Uterine smooth muscle cell (primary cell): ENCODE measurements around the gene COL4A4. TPM values are rescaled to one million over a fixed set of nuclear protein-coding genes. Genes with fewer than 3 reads are reported as not detected.

Experiments used
- total RNA-seq: library from RNA; depleted of rRNA; stranded (reverse); fragments of >200 nt; gene quantifications from 2 replicates; pipeline ENCODE4 v1.2.3, GENCODE V29; 2014

Gene COL4A4
- total RNA-seq: 0.75 and 2.7 TPM in 2 replicates

DNA sequence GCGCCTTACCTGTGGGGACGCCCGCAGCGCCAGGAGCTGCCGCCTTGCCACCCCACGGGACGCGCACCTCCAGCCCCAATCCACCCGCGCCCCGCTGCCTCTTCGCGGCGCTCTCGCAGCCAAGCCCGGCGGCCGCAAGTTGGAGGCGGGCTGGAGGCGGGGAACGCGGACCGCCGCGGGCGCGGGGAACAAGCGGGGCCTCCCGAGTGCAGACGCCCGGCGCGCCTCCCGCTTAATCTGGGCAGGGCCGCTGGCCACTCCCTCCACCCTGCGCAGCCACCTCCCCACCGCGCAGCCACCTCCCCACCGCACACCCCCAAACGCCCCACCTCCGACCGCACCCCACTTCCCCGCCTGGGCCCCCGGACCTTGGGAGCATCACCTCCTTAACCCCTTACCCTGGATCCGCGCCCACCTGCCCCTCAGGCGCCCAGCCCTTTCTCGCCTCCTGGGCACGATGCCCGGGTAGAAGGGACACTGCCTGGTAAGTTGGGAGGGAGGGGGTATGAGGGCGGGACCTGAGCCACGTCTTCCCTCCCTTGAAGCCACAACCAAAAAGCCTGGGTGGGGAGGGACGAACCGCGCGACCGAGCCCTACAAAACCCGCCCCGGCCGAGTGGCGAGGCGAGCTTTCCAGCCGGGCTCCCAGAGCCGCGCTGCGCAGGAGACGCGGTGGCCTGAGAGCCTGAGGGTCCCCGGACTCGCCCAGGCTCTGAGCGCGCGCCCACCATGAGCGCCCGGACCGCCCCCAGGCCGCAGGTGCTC, at the start of gene COL4A4, which contains the start of gene COL4A3:
Gene COL4A4, minus strand, starts transcription at position 208 of the 765 bp plus-strand sequence. CDS start 16,722 bp downstream, outside the sequence.
Gene COL4A3, plus strand, starts transcription at position 627 of the 765 bp plus-strand sequence. Its CDS starts 103 bp downstream, at position 730.

Other genes starting within 250 kb of the COL4A4 start
- gene COL4A3, start 419 bp upstream of the COL4A4 start, total RNA-seq: 0.25 and 1.1 TPM in 2 replicates
- 65.3 and 75.4 TPM in 2 replicates for gene MFF, start 161.0 kb upstream of the COL4A4 start, total RNA-seq
- not detected in 2 replicates for gene TM4SF20, start 215.1 kb upstream of the COL4A4 start, total RNA-seq
- not detected in 2 replicates for gene SCYGR1, start 223.7 kb upstream of the COL4A4 start, total RNA-seq